Erythroblast (primary cell): ENCODE results near the gene TCF7L2.

Experiments used
- GATA1 ChIP-seq: IDR thresholded peaks from 2 replicates; pipeline ENCODE4 v1.6.1; 2011; ENCODE audit warnings: low read depth, mild to moderate bottlenecking, control low read depth, low read length, moderate library complexity
- POLR2A ChIP-seq: IDR thresholded peaks from 2 replicates; pipeline ENCODE4 v1.6.1; 2011; ENCODE audit warnings: mild to moderate bottlenecking, low read length

DNA sequence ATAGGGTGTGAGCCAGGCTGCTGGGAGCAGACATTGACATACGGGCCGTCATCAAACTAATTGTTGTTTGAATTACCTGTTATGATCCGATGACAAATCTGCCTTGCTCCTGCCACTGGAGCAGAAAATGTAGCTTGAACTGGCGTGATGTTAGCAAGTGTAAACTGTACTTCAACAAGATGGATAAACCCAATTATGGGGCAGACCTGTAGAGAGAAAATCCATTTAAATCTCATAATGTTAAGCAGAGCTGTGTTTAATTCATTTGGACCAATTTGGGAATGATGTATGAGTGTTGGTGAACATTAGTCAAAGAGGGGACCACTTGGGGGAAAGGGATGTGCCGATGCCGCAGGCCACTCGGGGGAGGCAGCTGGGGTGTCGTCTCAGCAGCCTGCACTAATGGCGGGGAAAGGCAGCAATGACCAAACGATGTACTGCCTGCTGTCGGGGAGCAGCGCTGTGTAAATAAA, 27.4 kb downstream of the TCF7L2 start:
- TF ChIP-seq POLR2A (no peak), GATA1 (no peak)
